Panc1 (cell line): ENCODE results near the gene SH2B2. TPM values are rescaled to one million over a fixed set of nuclear protein-coding genes. Genes with fewer than 3 reads are reported as not detected.

Experiments
- ATAC-seq: fragments of 200-7000 bp; cut with Tn5 transposase; 2 replicates; pipeline ENCODE4 v1.9.1; 2020; ENCODE audit warnings: mild to moderate bottlenecking, moderate library complexity
- BruUV-seq: library from RNA; stranded (reverse); fragments of 400-500 nt; replicated peaks from 2 replicates; lab custom pipeline; 2021; lab: Mats Ljungman, UMichigan
- CTCF ChIA-PET: fragments of 300-600 bp; sonication (Branson Sonifier 250); formaldehyde crosslinking; loops from one replicate; lab custom pipeline; 2022; ENCODE audit warnings: antibody characterized with exemption; lab: Charles Lee
- POLR2A ChIA-PET: fragments of 300-600 bp; sonication (Branson Sonifier 250); formaldehyde crosslinking; loops from one replicate; lab custom pipeline; 2022; ENCODE audit warnings: antibody characterized with exemption; lab: Charles Lee
- DNase-seq: peaks from one replicate; pipeline ENCODE4 v3.0.0-alpha.2; 2010; ENCODE audit warnings: low read depth, low spot score
- H3K27ac ChIP-seq: 2 replicates; pipeline ENCODE4 v1.5.1; 2011; ENCODE audit warnings: mild to moderate bottlenecking, low read length, inconsistent platforms
- H3K27me3 ChIP-seq: fragments of 200-500 bp; sonication (Bioruptor generic); 2 replicates; pipeline ENCODE4 v1.6.0; 2014; ENCODE audit warnings: low read length, inconsistent platforms; ENCODE audit not compliant: control insufficient read depth, insufficient read depth
- H3K36me3 ChIP-seq: fragments of 200-500 bp; sonication (Bioruptor generic); 2 replicates; pipeline ENCODE4 v1.5.1; 2014; ENCODE audit warnings: inconsistent platforms, mild to moderate bottlenecking, low read length, moderate library complexity; ENCODE audit not compliant: control insufficient read depth, insufficient read depth
- H3K4me1 ChIP-seq: 2 replicates; pipeline ENCODE4 v1.5.1; 2011; ENCODE audit warnings: inconsistent platforms, mild to moderate bottlenecking, low read length, moderate library complexity; ENCODE audit not compliant: control insufficient read depth, insufficient read depth
- H3K4me3 ChIP-seq, 2 experiments: 2 replicates each; pipeline ENCODE4 v1.5.1; 2011 to 2012; ENCODE audit warnings: low read depth in 2 of 2, low read length in 2 of 2, mild to moderate bottlenecking in 2 of 2, inconsistent platforms in 1 of 2, moderate library complexity in 1 of 2
- H3K9me3 ChIP-seq: fragments of 200-500 bp; sonication (Bioruptor generic); 2 replicates; pipeline ENCODE4 v1.5.1; 2014; ENCODE audit warnings: low read depth, mild to moderate bottlenecking, inconsistent platforms, low read length, moderate library complexity; ENCODE audit not compliant: control insufficient read depth, insufficient read depth
- CTCF ChIP-seq: fragments of 450-650 bp; IDR thresholded peaks from 2 replicates; pipeline ENCODE4 v1.5.1; 2017; ENCODE audit warnings: mild to moderate bottlenecking
- POLR2AphosphoS5 ChIP-seq: IDR thresholded peaks from 2 replicates; pipeline ENCODE4 v1.6.1; 2012; ENCODE audit warnings: mild to moderate bottlenecking, low read depth, low read length, moderate library complexity
- SIN3A ChIP-seq: IDR thresholded peaks from 2 replicates; pipeline ENCODE4 v1.6.1; 2012; ENCODE audit warnings: low read depth, mild to moderate bottlenecking, low read length, moderate library complexity, borderline replicate concordance; ENCODE audit not compliant: insufficient read depth
- TCF7L2 ChIP-seq: IDR thresholded peaks from 2 replicates; pipeline ENCODE4 v1.6.1; 2011; ENCODE audit warnings: mild to moderate bottlenecking, low read depth, low read length, inconsistent platforms
- in situ Hi-C: cut with HindIII; loops from 2 replicates; pipeline ENCODE4 v1.10.0; 2016; ENCODE audit warnings: low sequenced_read_pairs, low pct_unique_long_range_greater_than_20kb
- intact Hi-C: fragments of 100-400 bp; cut with micrococcal nuclease; formaldehyde crosslinking; loops from one replicate; pipeline ENCODE4 v1.10.0; 2022; ENCODE audit not compliant: unreplicated experiment
- total RNA-seq: library from RNA; stranded (reverse); gene quantifications from one replicate; pipeline ENCODE4 v1.2.1, GENCODE V29; 2021; ENCODE audit not compliant: unreplicated experiment
- TF ChIP-seq, protein P1 (sequence below), 2 experiments: IDR thresholded peaks; 2 replicates each; pipeline ENCODE4 v1.6.1; 2011 to 2012; ENCODE audit warnings: low read depth in 2 of 2, control low read depth in 1 of 2, low read length in 1 of 2, mild to moderate bottlenecking in 1 of 2, moderate library complexity in 1 of 2; ENCODE audit not compliant: insufficient read depth in 1 of 2

Gene SH2B2
- total RNA-seq, 1 experiment from 2014 or later, result 2.8 TPM

DNA sequence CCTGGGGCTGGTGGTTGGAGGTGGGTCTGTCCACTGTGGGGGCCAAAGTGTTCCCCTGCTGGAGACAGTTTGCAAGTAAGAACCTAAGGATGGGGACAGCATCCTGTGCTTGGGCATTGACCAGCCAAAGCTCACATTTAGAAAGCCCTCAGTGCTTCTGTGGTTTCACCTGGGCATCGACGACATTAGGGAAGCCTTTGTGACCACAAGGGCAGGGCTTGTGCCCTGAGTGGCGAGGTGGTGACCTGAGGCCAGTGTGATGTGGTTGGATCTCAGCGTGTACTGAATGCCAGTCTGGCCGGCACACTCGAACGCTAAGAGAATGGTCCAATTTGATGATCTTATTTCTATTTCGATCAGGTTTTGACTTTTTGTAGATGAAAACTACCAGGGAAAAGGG lies 32.1 kb upstream of the SH2B2 start:
- POLR2A ChIA-PET, result no interaction called here
- DNase-seq (no peak), ATAC-seq (no peak)
- Histone ChIP-seq H3K36me3 (no peaks in the 10 kb centered on the region), H3K4me3 (no peak overlapping the region), H3K9me3 (no peaks in the 10 kb centered on the region), H3K27ac (no peak overlapping the region), H3K4me1 (no peaks in the 10 kb centered on the region), H3K27me3 (no peaks in the 10 kb centered on the region)
- CTCF ChIA-PET, result interaction anchor here (0.6 kb wide), 1 partner anchor 397 kb away, joined by 3 read pairs; no protein-coding TSS in a partner anchor
- intact Hi-C loops (no loop called here), in situ Hi-C loops (no loop called here)
- TF ChIP-seq CTCF, result no peak
- no TSS peak for BruUV-seq

DNA sequence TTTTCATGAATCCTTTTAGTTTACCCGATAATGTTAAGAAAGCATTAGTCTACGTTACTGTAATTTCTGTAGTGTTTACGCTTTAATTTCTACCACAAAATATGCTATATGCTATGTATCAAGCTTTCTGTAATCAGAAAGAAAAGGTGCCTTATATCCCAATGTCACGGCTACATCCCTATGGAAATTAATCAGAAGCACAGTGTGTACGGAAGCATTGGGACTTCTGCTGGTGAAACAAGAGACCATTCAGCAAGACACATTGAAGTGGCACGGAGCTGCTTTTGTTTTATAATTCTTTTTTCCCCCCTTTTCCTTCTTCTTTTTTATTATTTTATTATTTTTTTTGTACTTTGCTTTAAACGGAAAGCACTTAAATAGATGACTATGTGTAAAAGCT lies 31.2 kb upstream of the SH2B2 start:
- H3K27ac ChIP-seq, result no peak overlapping the region
- CTCF ChIA-PET, result no interaction called here
- DNase-seq (no peak), ATAC-seq (no peak)
- intact Hi-C loops, result no loop called here
- no peaks in the 10 kb centered on the region for H3K4me1 ChIP-seq
- in situ Hi-C loops, result no loop called here
- H3K27me3 ChIP-seq, result no peaks in the 10 kb centered on the region
- no TSS peak for BruUV-seq
- no peaks in the 10 kb centered on the region for H3K9me3 ChIP-seq
- no peak overlapping the region for H3K4me3 ChIP-seq
- no peak for TF ChIP-seq POLR2AphosphoS5
- POLR2A ChIA-PET, result no interaction called here
- no peaks in the 10 kb centered on the region for H3K36me3 ChIP-seq

DNA sequence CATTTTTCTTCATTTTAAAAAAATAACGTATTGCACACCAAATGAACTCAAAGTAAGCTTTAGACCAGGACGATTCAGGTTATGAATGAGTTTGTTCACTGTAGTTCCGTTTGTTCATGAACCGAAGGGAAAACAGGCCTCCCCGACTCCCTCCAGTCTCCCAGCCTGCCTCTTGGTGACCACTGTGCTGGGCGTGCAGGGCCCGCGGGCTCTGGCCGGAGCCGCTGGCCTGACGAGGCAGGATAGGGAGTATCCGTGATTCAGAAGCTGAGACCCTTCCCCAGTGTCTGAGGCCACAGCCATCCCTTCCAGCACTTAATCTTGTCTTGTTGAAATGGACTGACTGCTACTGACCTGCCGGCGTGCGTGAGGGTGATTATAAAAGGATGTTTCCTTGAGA lies 30.8 kb upstream of the SH2B2 start:
- ATAC-seq (no peak), DNase-seq (no peak)
- ChIA-PET POLR2A (no interaction called here), CTCF (no interaction called here)
- intact Hi-C loops, result no loop called here
- TF ChIP-seq CTCF (no peak), TCF7L2 (no peak), POLR2AphosphoS5 (no peak), SIN3A (no peak)
- TF ChIP-seq, protein P1, sequence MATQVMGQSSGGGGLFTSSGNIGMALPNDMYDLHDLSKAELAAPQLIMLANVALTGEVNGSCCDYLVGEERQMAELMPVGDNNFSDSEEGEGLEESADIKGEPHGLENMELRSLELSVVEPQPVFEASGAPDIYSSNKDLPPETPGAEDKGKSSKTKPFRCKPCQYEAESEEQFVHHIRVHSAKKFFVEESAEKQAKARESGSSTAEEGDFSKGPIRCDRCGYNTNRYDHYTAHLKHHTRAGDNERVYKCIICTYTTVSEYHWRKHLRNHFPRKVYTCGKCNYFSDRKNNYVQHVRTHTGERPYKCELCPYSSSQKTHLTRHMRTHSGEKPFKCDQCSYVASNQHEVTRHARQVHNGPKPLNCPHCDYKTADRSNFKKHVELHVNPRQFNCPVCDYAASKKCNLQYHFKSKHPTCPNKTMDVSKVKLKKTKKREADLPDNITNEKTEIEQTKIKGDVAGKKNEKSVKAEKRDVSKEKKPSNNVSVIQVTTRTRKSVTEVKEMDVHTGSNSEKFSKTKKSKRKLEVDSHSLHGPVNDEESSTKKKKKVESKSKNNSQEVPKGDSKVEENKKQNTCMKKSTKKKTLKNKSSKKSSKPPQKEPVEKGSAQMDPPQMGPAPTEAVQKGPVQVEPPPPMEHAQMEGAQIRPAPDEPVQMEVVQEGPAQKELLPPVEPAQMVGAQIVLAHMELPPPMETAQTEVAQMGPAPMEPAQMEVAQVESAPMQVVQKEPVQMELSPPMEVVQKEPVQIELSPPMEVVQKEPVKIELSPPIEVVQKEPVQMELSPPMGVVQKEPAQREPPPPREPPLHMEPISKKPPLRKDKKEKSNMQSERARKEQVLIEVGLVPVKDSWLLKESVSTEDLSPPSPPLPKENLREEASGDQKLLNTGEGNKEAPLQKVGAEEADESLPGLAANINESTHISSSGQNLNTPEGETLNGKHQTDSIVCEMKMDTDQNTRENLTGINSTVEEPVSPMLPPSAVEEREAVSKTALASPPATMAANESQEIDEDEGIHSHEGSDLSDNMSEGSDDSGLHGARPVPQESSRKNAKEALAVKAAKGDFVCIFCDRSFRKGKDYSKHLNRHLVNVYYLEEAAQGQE (IDR thresholded peaks at IDR 0.05; ENCODE audit: insufficient read depth in 1 of 2, low read depth in 2 of 2, low read length in 1 of 2), result no peak
- H3K27me3 ChIP-seq, result no peaks in the 10 kb centered on the region
- H3K4me3 ChIP-seq, result no peak overlapping the region
- BruUV-seq, result no TSS peak
- no peaks in the 10 kb centered on the region for H3K9me3 ChIP-seq
- in situ Hi-C loops, result no loop called here
- H3K27ac ChIP-seq, result no peak overlapping the region
- H3K36me3 ChIP-seq, result no peaks in the 10 kb centered on the region
- no peaks in the 10 kb centered on the region for H3K4me1 ChIP-seq
